OCI-LY3 (cell line): ENCODE results near the gene PHF21B.

Experiments used
- H2AFZ ChIP-seq: fragments of 200-600, 300-600 bp; shearing (Covaris generic); 2 replicates; pipeline ENCODE4 v1.6.0; 2014; ENCODE audit warnings: antibody characterized with exemption, low read depth, low read length
- H3K27ac ChIP-seq: fragments of 200-600, 300-600 bp; sonication (generic); 2 replicates; pipeline ENCODE4 v1.5.1; 2014; ENCODE audit warnings: mild to moderate bottlenecking, low read length, moderate library complexity, mixed read lengths
- H3K27me3 ChIP-seq: fragments of 200-600, 300-600 bp; sonication (generic); 2 replicates; pipeline ENCODE4 v1.6.1; 2014; ENCODE audit warnings: low read depth, low read length, mixed read lengths
- H3K36me3 ChIP-seq: fragments of 200-600, 300-600 bp; sonication (generic); replicated peaks from 2 replicates; pipeline ENCODE3; 2014; ENCODE audit warnings: low read depth, low read length, mixed read lengths
- H3K4me1 ChIP-seq: fragments of 300-600, 200-600 bp; sonication (generic); 2 replicates; pipeline ENCODE4 v1.6.1; 2014; ENCODE audit warnings: low read length, mixed read lengths
- H3K4me2 ChIP-seq: fragments of 200-600, 300-600 bp; sonication (generic); 2 replicates; pipeline ENCODE4 v1.6.1; 2014; ENCODE audit warnings: low read length, mixed read lengths
- H3K4me3 ChIP-seq: fragments of 300-600, 200-600 bp; sonication (generic); 2 replicates; pipeline ENCODE4 v1.5.1; 2014; ENCODE audit warnings: antibody characterized with exemption, mild to moderate bottlenecking, low read length, moderate library complexity
- H3K79me2 ChIP-seq: fragments of 300-600, 200-600 bp; shearing (Covaris generic); 2 replicates; pipeline ENCODE4 v1.6.1; 2014; ENCODE audit warnings: mild to moderate bottlenecking, low read length, mixed read lengths
- H3K9ac ChIP-seq: fragments of 300-600, 200-600 bp; shearing (Covaris generic); 2 replicates; pipeline ENCODE4 v1.6.0; 2014; ENCODE audit warnings: mild to moderate bottlenecking, low read length, moderate library complexity
- H3K9me3 ChIP-seq: fragments of 200-600, 300-600 bp; shearing (Covaris generic); 2 replicates; pipeline ENCODE4 v1.6.1; 2014; ENCODE audit warnings: low read length, mixed read lengths; ENCODE audit not compliant: insufficient read depth
- H4K20me1 ChIP-seq: fragments of 200-600, 300-600 bp; sonication (generic); 2 replicates; pipeline ENCODE4 v1.6.1; 2016; ENCODE audit warnings: low read length, mixed read lengths; ENCODE audit not compliant: insufficient read depth
- EZH2phosphoT487 ChIP-seq: fragments of 200-600 bp; shearing (Covaris generic); IDR thresholded peaks from 2 replicates; pipeline ENCODE4 v1.6.1; 2018; ENCODE audit warnings: antibody characterized with exemption, mixed run types, low read depth
- TF ChIP-seq, protein P1 (sequence below): fragments of 200-600, 300-600 bp; sonication (generic); IDR thresholded peaks from 2 replicates; pipeline ENCODE4 v1.5.1; 2014; ENCODE audit warnings: antibody characterized with exemption, low read length, low read depth

PHF21B gene

DNA sequence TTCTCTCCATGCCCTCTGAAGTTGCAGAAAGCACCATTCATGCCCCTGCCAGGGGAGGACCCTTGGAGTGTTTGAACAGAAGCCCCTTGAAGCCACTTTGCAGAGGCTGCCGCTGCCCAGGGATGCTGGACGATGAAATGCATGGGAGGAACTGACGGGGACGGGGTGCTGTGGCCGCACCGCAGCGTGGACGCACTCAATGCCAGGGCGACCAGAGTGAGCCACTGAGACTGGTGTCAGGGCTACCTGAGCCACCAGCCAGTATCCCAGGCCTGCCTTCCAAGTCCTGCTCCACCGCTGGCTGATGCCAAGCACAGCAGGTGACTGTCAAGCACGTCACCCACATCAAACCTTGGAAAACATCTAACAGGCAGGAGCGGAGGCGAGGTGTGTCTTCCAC lies 17.6 kb downstream of the PHF21B start:
- Histone ChIP-seq H2AFZ (no peak overlapping the region), H3K4me1 (no peaks in the 10 kb centered on the region), H3K4me3 (no peak overlapping the region), H3K27ac (no peak overlapping the region), H3K36me3 (peaks cover 5% of the 10 kb centered on the region), H3K4me2 (no peak overlapping the region), H3K79me2 (peaks cover 81% of the 10 kb centered on the region), H3K9me3 (no peaks in the 10 kb centered on the region), H4K20me1 (peaks cover 67% of the 10 kb centered on the region), H3K27me3 (no peaks in the 10 kb centered on the region), H3K9ac (no peak overlapping the region)
- TF ChIP-seq EZH2phosphoT487: no peak
- TF ChIP-seq, protein P1, sequence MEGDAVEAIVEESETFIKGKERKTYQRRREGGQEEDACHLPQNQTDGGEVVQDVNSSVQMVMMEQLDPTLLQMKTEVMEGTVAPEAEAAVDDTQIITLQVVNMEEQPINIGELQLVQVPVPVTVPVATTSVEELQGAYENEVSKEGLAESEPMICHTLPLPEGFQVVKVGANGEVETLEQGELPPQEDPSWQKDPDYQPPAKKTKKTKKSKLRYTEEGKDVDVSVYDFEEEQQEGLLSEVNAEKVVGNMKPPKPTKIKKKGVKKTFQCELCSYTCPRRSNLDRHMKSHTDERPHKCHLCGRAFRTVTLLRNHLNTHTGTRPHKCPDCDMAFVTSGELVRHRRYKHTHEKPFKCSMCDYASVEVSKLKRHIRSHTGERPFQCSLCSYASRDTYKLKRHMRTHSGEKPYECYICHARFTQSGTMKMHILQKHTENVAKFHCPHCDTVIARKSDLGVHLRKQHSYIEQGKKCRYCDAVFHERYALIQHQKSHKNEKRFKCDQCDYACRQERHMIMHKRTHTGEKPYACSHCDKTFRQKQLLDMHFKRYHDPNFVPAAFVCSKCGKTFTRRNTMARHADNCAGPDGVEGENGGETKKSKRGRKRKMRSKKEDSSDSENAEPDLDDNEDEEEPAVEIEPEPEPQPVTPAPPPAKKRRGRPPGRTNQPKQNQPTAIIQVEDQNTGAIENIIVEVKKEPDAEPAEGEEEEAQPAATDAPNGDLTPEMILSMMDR: no peak

DNA sequence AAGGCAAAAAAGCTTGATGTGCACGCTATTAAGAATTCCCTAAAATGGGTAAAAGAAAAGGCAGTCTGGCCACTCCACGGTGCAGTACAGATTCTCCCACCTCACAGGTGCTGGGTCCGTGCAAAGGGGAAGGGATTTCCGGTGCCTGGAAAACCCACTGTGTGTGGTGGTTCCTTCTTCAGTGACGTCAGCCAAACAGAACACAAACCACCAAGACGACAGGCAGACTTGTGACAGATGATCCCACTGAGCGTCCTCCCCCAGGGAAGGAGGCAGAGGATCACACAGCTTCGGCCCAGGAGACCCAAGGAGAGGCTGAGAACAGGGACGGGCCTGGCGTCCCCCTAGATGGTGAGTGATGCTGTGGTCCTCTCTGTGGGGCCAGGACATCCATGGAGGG lies 18.6 kb downstream of the PHF21B start:
- H2AFZ ChIP-seq: no peak overlapping the region
- H3K36me3 ChIP-seq: peaks cover 6% of the 10 kb centered on the region
- H4K20me1 ChIP-seq: peaks cover 59% of the 10 kb centered on the region
- H3K27me3 ChIP-seq: no peaks in the 10 kb centered on the region
- no peak overlapping the region for H3K9ac ChIP-seq
- H3K79me2 ChIP-seq: peaks cover 81% of the 10 kb centered on the region
- H3K4me2 ChIP-seq: no peak overlapping the region
- H3K4me3 ChIP-seq: no peak overlapping the region
- TF ChIP-seq, protein P1: no peak
- no peak for TF ChIP-seq EZH2phosphoT487
- H3K9me3 ChIP-seq: no peaks in the 10 kb centered on the region
- no peak overlapping the region for H3K27ac ChIP-seq
- no peaks in the 10 kb centered on the region for H3K4me1 ChIP-seq

DNA sequence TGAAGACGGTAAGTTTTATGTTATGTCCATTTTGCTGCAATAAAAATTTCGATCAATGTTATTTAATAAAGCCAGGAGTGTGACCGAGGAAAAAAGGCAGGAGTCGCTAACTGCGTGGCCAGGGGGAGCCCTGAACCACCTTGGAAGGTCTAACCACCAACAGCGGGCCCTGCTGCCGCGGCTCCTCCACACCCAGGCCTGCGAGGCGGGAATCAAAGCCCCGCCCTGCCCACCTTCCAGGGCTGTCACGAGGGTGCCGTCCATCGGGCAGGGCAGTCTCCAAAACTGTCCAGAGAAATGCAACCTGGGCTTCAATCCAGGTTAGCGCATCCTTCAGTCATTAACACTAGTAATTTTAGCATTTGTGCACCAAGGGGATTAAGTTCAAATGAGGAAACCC lies 19.0 kb downstream of the PHF21B start:
- H3K27ac ChIP-seq: no peak overlapping the region
- no peaks in the 10 kb centered on the region for H3K4me1 ChIP-seq
- no peaks in the 10 kb centered on the region for H3K9me3 ChIP-seq
- no peak overlapping the region for H3K4me2 ChIP-seq
- H2AFZ ChIP-seq: no peak overlapping the region
- no peak overlapping the region for H3K4me3 ChIP-seq
- H3K36me3 ChIP-seq: peaks cover 10% of the 10 kb centered on the region
- no peak overlapping the region for H3K9ac ChIP-seq
- no peak for TF ChIP-seq EZH2phosphoT487
- TF ChIP-seq, protein P1: no peak
- H3K27me3 ChIP-seq: no peaks in the 10 kb centered on the region
- peaks cover 59% of the 10 kb centered on the region for H4K20me1 ChIP-seq
- peaks cover 81% of the 10 kb centered on the region for H3K79me2 ChIP-seq

DNA sequence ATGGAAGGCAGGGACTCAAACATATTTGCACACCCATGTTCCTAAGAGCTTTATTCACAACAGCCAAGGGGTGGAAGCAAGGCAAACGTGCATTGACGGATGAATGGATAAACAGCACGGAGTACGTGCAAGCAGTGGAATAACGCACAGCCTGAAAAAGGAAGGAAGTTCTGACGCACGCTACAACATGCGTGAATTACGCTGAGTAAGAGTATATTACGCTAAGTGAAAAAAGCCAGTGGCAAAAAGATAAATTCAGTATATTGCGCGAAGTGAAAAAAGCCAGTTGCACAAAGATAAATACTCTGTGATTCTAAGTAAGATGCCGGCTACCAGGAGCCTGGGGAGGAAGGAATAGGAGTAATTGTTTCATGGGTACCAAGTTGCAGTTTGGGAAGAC lies 19.5 kb downstream of the PHF21B start:
- no peaks in the 10 kb centered on the region for H3K4me1 ChIP-seq
- no peak overlapping the region for H2AFZ ChIP-seq
- H3K4me3 ChIP-seq: no peak overlapping the region
- no peak overlapping the region for H3K27ac ChIP-seq
- H3K4me2 ChIP-seq: no peak overlapping the region
- no peaks in the 10 kb centered on the region for H3K9me3 ChIP-seq
- H3K27me3 ChIP-seq: no peaks in the 10 kb centered on the region
- peaks cover 10% of the 10 kb centered on the region for H3K36me3 ChIP-seq
- peaks cover 62% of the 10 kb centered on the region for H4K20me1 ChIP-seq
- peaks cover 83% of the 10 kb centered on the region for H3K79me2 ChIP-seq
- H3K9ac ChIP-seq: no peak overlapping the region
- TF ChIP-seq EZH2phosphoT487: no peak
- TF ChIP-seq, protein P1: no peak
